B cell (primary cell): ENCODE results near the gene SLC12A7. TPM values are rescaled to one million over a fixed set of nuclear protein-coding genes. Genes with fewer than 3 reads are reported as not detected.

Source experiments
- ATAC-seq: fragments of 200-7000 bp; cut with Tn5 transposase; one replicate; pipeline ENCODE4 v1.10.0; 2021; ENCODE audit warnings: low read depth, mild to moderate bottlenecking, moderate number of reproducible peaks, moderate library complexity
- CTCF ChIA-PET: fragments of 350-600 bp; sonication (Branson Sonifier 250); formaldehyde crosslinking; loops from one replicate; lab custom pipeline; 2021; ENCODE audit warnings: antibody characterized with exemption, inconsistent platforms; lab: Charles Lee
- POLR2A ChIA-PET: fragments of 350-600 bp; sonication (Branson Sonifier 250); formaldehyde crosslinking; loops from one replicate; lab custom pipeline; 2021; ENCODE audit warnings: antibody characterized with exemption; lab: Charles Lee
- DNase-seq: peaks from one replicate; pipeline ENCODE4 v3.0.0; 2013
- H2AFZ ChIP-seq: 2 replicates; pipeline ENCODE4 v1.6.1; 2012; ENCODE audit warnings: mild to moderate bottlenecking, low read depth, low read length; ENCODE audit not compliant: insufficient read depth, poor library complexity, severe bottlenecking
- H3K27ac ChIP-seq, 2 donors: 1 replicate in 1 of 2; 2 replicates in 1 of 2; pipeline ENCODE4 v1.5.1; 2012 to 2013; ENCODE audit warnings: low read length in 2 of 2, mild to moderate bottlenecking in 2 of 2, moderate library complexity in 1 of 2
- H3K27me3 ChIP-seq, 4 experiments: fragments of 200-600 bp in 1 of 4; sonication (generic) in 1 of 4; replicated peaks in 1 of 4; 1 replicate in 2 of 4; 2 replicates in 2 of 4; pipeline versions ENCODE4 v1.6.1 to v1.7.0; 2013 to 2016; ENCODE audit warnings: low read length in 3 of 4, mild to moderate bottlenecking in 2 of 4, mixed read lengths in 1 of 4, moderate library complexity in 1 of 4; ENCODE audit not compliant: insufficient read depth in 4 of 4, control insufficient read depth in 3 of 4; ENCODE audit errors: control extremely low read depth in 1 of 4
- H3K36me3 ChIP-seq, 2 experiments: replicated peaks in 1 of 2; 1 replicate in 1 of 2; 2 replicates in 1 of 2; pipeline versions ENCODE4 v1.6.1 to v1.7.1; 2013; ENCODE audit warnings: low read length in 1 of 2; ENCODE audit not compliant: insufficient read depth in 2 of 2, control insufficient read depth in 1 of 2; ENCODE audit errors: control extremely low read depth in 1 of 2, extremely low read depth in 1 of 2
- H3K4me1 ChIP-seq, 2 donors: fragments of 200-600 bp in 1 of 2; sonication (generic) in 1 of 2; 1 replicate in 1 of 2; 2 replicates in 1 of 2; pipeline versions ENCODE4 v1.5.1 to v1.6.1; 2013 to 2017; ENCODE audit warnings: low read length in 2 of 2; ENCODE audit not compliant: control insufficient read depth in 2 of 2, insufficient read depth in 2 of 2
- H3K4me2 ChIP-seq: replicated peaks from 2 replicates; pipeline ENCODE3; 2012; ENCODE audit warnings: mild to moderate bottlenecking, low read depth, low read length; ENCODE audit not compliant: poor library complexity, severe bottlenecking
- H3K4me3 ChIP-seq, 5 experiments: fragments of 200-600 bp in 1 of 5; sonication (generic) in 1 of 5; 1 replicate in 3 of 5; 2 replicates in 2 of 5; pipeline versions ENCODE4 v1.5.1 to v1.7.0; 2011 to 2016; ENCODE audit warnings: low read length in 4 of 5, mild to moderate bottlenecking in 4 of 5, low read depth in 2 of 5, control low read depth in 1 of 5, moderate library complexity in 1 of 5; ENCODE audit not compliant: insufficient read depth in 1 of 5; ENCODE audit errors: control extremely low read depth in 1 of 5, extremely low read depth in 1 of 5
- H3K79me2 ChIP-seq: fragments of 200-600 bp; sonication (generic); one replicate; pipeline ENCODE4 v1.6.0; 2016; ENCODE audit warnings: low read length; ENCODE audit not compliant: control insufficient read depth, insufficient read depth
- H3K9ac ChIP-seq: fragments of 200-600 bp; sonication (generic); 2 replicates; pipeline ENCODE4 v1.6.1; 2017; ENCODE audit warnings: mild to moderate bottlenecking, low read length, moderate library complexity
- H3K9me3 ChIP-seq, 3 donors: one replicate each; pipeline versions ENCODE4 v1.6.1 to v1.7.1; 2013; ENCODE audit warnings: low read length in 2 of 3; ENCODE audit not compliant: control insufficient read depth in 2 of 3, insufficient read depth in 1 of 3; ENCODE audit errors: control extremely low read depth in 1 of 3
- H4K20me1 ChIP-seq: 2 replicates; pipeline ENCODE4 v1.6.0; 2012; ENCODE audit warnings: mild to moderate bottlenecking, low read length; ENCODE audit not compliant: insufficient read depth, control insufficient read depth, poor library complexity, severe bottlenecking
- H3K27ac Mint-ChIP-seq: one replicate; pipeline ENCODE4 v1.8.0; 2021; ENCODE audit warnings: mixed read lengths
- H3K27me3 Mint-ChIP-seq: one replicate; pipeline ENCODE4 v1.8.0; 2021; ENCODE audit warnings: mixed read lengths
- H3K4me1 Mint-ChIP-seq: one replicate; pipeline ENCODE4 v1.8.0; 2021; ENCODE audit warnings: mixed read lengths
- H3K4me3 Mint-ChIP-seq: one replicate; pipeline ENCODE4 v1.8.0; 2021; ENCODE audit warnings: mixed read lengths
- H3K9me3 Mint-ChIP-seq: one replicate; pipeline ENCODE4 v1.8.0; 2022; ENCODE audit warnings: mixed read lengths; ENCODE audit not compliant: insufficient read depth
- EZH2 ChIP-seq: IDR thresholded peaks from 2 replicates; pipeline ENCODE4 v1.6.1; 2012; ENCODE audit warnings: borderline replicate concordance, low read depth, mild to moderate bottlenecking, moderate library complexity, low read length; ENCODE audit not compliant: insufficient read depth, poor library complexity, severe bottlenecking
- WGBS: methylation state at CpG from one replicate; pipeline ENCODE4 v1.1.5; 2013; ENCODE audit warnings: missing lambda C conversion rate; ENCODE audit not compliant: insufficient coverage; 5-methylcytosine and 5-hydroxymethylcytosine counted together
- intact Hi-C: fragments of 100-400 bp; cut with micrococcal nuclease; formaldehyde crosslinking; loops from one replicate; pipeline ENCODE4 v1.10.0; 2022
- polyA plus RNA-seq: library from polyadenylated mRNA; depleted of rRNA; stranded (reverse); fragments of >200 nt; gene quantifications from 2 replicates; pipeline ENCODE4 v1.2.3, GENCODE V29; 2012
- total RNA-seq, 2 donors: library from RNA; stranded (reverse); fragments of 120-200 nt in 1 of 2; gene quantifications; 1 replicate in 1 of 2; 2 replicates in 1 of 2; pipeline versions ENCODE4 v1.2.3 to v1.2.4, GENCODE V29; 2013 to 2022
- TF ChIP-seq, protein P1 (sequence below): fragments of 200-600 bp; IDR thresholded peaks from one replicate; pipeline ENCODE4 v1.8.0; 2022; ENCODE audit warnings: antibody characterized with exemption, mild to moderate bottlenecking

SLC12A7 gene
- total and polyA plus RNA-seq, 2 donors (not counting 1 experiment from before 2014, with no cell fraction given) = 25.5 to 34.4 TPM

DNA sequence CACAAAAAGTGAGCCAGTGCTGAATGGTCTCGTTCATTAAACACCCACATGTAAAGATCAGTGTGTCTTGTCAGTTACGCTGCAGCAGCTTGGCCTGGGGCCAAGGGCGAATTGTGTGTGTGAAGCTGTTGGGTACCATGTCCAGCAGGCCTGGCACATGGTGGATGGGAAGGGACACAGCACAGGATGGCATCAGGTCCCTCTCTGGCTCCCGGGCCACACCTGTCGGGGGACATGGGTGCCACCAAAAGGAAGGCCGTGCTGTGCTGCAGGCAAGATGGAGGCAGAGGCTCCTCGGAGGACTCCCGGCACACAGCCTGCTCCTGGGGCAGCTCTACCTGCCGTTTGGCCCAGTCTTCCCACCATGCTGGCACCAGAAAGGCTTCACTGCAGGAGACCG is 71.3 kb downstream of the SLC12A7 start:
- no peak overlapping the region for H3K27ac ChIP-seq
- no peaks in the 10 kb centered on the region for H3K36me3 ChIP-seq
- Mint-ChIP-seq H3K27me3 (no peaks in the 10 kb centered on the region), H3K9me3 (peaks cover 23% of the 10 kb centered on the region), H3K4me3 (no peak overlapping the region), H3K4me1 (no peaks in the 10 kb centered on the region), H3K27ac (no peak overlapping the region)
- no peak overlapping the region for H3K4me2 ChIP-seq
- TF ChIP-seq, protein P1, sequence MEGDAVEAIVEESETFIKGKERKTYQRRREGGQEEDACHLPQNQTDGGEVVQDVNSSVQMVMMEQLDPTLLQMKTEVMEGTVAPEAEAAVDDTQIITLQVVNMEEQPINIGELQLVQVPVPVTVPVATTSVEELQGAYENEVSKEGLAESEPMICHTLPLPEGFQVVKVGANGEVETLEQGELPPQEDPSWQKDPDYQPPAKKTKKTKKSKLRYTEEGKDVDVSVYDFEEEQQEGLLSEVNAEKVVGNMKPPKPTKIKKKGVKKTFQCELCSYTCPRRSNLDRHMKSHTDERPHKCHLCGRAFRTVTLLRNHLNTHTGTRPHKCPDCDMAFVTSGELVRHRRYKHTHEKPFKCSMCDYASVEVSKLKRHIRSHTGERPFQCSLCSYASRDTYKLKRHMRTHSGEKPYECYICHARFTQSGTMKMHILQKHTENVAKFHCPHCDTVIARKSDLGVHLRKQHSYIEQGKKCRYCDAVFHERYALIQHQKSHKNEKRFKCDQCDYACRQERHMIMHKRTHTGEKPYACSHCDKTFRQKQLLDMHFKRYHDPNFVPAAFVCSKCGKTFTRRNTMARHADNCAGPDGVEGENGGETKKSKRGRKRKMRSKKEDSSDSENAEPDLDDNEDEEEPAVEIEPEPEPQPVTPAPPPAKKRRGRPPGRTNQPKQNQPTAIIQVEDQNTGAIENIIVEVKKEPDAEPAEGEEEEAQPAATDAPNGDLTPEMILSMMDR = no peak
- no peak for TF ChIP-seq EZH2
- intact Hi-C loops = no loop called here
- ATAC-seq = no peak
- no peaks in the 10 kb centered on the region for H3K79me2 ChIP-seq
- H3K4me3 ChIP-seq = no peak overlapping the region
- H3K27me3 ChIP-seq = peaks cover 0 to 2% (median 0%) of the 10 kb centered on the region in 4 experiments
- no peak overlapping the region for H2AFZ ChIP-seq
- no peaks in the 10 kb centered on the region for H4K20me1 ChIP-seq
- no peak overlapping the region for H3K9ac ChIP-seq
- no peak for DNase-seq
- no peaks in the 10 kb centered on the region for H3K9me3 ChIP-seq
- CTCF ChIA-PET = no interaction called here
- POLR2A ChIA-PET = no interaction called here
- no peaks in the 10 kb centered on the region for H3K4me1 ChIP-seq
- 98% methylated on average over 8 of the region's 10 CpGs for WGBS

DNA sequence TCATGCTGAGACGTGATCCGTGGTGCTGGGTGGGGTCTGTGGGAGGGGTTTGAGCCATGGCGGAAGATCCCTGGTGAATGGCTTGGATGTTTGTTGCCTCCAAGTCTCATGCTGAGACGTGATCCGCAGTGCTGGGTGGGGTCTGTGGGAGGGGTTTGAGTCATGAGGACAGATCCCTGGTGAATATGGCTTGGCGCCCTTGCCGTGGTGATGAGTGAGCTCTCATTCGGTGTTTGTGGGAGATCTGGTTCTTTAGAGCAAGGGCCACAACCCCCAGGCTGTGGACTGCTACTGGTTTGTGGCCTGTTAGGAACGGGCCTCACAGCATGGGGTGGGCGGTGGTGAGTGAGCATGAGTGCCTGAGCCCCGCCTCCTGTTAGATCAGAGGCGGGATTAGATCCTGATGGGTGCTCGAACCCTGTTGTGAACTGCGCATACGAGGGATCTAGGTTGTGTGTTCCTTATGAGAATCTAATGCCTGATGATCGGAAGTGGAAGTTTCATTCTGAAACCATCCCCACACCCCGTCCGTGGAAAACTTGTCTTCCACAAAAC is 72.1 kb downstream of the SLC12A7 start:
- H3K9ac ChIP-seq = no peak overlapping the region
- Mint-ChIP-seq H3K27me3 (no peaks in the 10 kb centered on the region), H3K4me1 (no peaks in the 10 kb centered on the region), H3K4me3 (no peak overlapping the region), H3K27ac (no peak overlapping the region), H3K9me3 (peaks cover 18% of the 10 kb centered on the region)
- POLR2A ChIA-PET = no interaction called here
- no peak overlapping the region for H3K27ac ChIP-seq
- no peaks in the 10 kb centered on the region for H3K4me1 ChIP-seq
- DNase-seq = no peak
- CTCF ChIA-PET = no interaction called here
- ATAC-seq = no peak
- H3K36me3 ChIP-seq = no peaks in the 10 kb centered on the region
- H3K79me2 ChIP-seq = no peaks in the 10 kb centered on the region
- intact Hi-C loops = no loop called here
- TF ChIP-seq, protein P1 = no peak
- TF ChIP-seq EZH2 = no peak
- H3K9me3 ChIP-seq = no peaks in the 10 kb centered on the region
- WGBS = 90% methylated on average over 9 of the region's 18 CpGs
- peaks cover 0 to 5% (median 0%) of the 10 kb centered on the region in 4 experiments for H3K27me3 ChIP-seq
- H3K4me2 ChIP-seq = no peak overlapping the region
- H2AFZ ChIP-seq = no peak overlapping the region
- H3K4me3 ChIP-seq = no peak overlapping the region
- no peaks in the 10 kb centered on the region for H4K20me1 ChIP-seq
